GM10847 (cell line): ENCODE data around the gene ZNF540.

Source experiments
- POLR2A ChIP-seq: IDR thresholded peaks from 2 replicates; pipeline ENCODE4 v1.6.1; 2011; ENCODE audit not compliant: insufficient read length; ENCODE audit errors: extremely low read depth

The ZNF540 gene

DNA sequence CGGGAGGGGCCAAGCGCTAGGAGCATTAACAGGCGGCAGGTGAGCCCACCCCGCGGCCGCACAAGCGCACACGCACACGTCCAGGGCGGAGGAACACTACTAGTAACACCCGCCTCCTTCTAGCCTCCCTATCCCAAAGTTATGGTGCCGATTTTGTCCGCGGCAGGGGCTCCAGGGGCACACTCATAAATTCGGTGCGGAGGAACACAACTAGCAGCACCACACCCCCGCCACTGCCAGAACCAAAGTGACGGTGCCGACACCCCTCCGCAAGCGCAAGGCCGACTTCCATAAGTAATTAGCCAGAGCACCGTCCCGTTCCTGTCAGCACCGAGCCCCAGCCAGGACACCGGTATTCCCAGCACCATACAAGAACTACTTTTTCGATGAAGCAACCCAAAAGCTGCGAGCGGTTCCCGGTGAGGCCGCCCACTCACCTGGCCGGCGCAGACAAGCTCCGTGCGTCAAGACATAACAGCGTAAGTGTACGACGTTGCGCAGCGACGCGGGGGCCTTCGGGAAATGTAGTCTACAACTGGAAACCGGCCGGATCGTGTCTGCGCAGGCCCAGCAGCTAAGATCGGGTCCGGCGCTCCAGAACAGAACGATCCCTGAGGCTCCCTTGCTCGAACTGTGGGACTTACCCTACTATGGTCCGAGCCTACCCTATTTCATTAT is at the start of gene ZNF540, which contains the start of gene ZNF571:
Gene ZNF540 (plus strand): TSS at position 573 of the 678 bp plus-strand sequence. CDS start 3,572 bp downstream, outside the sequence.
Gene ZNF571 (minus strand): TSS at position 489 of the 678 bp plus-strand sequence. CDS start 8,116 bp downstream, outside the sequence.
- peak; percentile 37 for TF ChIP-seq POLR2A

DNA sequence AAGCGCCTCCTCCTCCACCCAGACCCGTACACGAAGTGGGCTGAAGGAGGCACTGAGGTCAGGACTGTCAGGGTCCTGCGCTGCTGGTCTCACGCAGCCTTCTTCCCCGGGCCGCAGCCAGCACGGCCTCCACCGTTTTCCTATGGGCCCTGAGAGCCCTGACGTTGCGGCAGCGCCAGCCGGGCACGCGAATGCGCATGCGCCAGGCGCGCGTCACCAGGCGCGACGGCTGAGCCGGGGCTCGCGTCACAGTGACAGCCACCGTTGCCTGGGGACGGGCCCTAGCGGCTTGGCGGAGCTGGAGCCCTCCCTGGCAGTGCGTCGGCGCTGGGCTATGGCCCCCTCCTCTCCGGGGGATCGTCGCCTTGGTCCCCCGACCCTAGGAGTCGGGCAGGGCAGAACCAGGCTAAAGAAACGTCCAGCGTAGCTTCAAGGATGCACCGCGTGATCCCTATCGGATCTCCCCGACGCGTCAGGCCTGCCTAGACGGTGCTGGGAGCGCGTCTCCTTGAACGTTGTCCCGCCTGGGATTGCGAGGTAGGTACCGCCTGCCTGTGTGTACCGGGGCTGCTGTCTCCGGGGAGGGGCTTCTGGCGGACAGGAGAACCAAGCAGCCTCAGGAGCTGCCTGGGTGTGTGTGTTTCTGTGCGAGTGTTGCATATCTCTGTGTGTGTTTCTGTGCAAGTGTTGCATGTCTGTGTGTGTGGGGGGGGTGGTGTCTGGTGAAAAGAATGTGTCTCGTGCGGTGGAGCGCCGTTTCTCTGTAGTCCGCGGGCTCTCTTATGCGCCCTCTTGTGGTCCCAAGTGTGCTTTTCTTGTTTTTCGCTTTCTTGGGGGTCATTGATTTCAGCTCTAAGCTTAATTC is 43.3 kb upstream of the ZNF540 start:
- peak; percentile 30 for TF ChIP-seq POLR2A

DNA sequence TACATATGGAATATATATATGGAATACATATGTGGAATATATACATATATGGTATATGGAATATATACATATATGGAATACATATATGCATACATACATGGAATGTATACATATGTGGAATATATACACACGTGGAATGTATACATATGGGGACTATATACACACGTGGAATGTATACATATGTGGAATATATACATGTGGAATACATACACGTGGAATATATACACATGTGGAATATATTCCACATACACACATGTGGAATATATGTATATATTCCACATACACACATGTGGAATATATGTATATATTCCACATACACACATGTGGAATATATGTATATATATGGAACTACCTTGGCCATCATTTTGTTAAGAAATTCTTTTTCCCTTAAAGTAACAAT is 31.2 kb upstream of the ZNF540 start:
- TF ChIP-seq POLR2A = no peak

DNA sequence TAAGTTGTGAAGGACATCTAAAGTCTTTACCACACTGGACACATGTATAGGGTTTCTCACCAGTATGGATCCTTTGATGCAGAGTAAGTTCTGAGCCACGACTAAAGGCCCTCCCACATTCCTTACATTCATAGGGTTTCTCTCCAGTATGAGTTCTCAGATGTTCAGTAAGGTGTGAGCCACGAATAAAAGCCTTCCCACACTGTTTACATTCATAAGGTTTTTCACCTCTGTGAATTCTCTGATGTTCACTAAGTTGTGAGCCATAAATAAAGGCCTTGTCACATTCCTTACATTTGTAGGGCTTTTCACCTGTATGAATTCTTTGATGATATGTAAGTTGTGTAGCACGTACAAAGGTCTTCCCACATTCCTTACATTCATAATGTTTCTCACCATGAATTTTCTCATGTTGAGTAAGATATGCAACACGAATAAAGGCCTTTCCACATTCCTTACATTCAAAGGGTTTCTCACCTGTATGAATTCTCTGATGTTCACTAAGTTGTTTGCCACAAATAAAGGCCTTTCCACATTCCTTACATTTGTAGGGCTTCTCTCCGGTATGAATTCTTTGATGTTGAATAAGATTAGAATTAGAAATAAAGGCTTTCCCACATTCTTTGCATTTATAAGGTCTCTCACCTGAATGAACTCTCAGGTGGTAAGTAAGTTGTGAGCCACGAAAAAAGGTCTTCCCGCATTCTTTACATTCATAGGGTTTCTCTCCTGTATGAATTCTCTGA is 29.9 kb upstream of the ZNF540 start:
- no peak for TF ChIP-seq POLR2A

GRCh38 chr19:37565370-37565669 is 29.4 kb upstream of the ZNF540 start:
- no peak for TF ChIP-seq POLR2A

DNA sequence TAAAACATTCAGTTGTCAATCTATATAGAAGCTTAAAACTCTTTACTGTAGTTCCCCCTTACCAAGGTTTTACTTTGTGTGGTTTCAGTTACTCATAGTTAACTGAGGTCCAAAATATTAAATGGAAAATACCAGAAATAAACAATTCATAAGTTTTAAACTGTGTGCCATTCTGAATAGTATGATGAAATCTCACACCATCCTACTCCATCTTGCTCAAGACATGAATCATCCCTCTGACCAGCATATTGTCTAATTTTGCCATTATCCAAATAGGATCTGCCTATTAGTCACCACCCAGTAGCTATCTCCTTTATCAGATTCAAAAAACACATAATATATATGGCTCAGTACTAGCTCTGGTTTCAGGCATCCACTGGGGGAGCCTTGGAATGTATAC is 22.5 kb upstream of the ZNF540 start:
- no peak for TF ChIP-seq POLR2A

DNA sequence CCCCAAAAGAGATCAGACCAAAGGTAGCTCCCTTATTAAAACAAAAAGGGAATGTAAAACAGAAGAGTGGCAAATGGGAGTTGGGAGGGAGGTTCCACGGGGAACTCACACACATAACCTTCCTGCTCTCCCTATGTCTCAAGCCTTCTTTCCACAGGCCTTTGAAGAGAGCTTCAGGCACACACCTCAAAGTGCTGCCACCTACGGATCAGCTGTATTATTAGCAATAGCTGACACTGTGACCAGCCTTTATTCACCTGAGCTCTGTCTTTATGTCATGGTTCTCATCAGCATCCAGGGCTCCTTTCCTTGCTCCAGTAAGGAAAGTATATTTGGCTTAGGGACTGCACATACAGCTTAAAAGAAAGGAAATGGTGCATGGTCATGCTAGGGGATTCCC is 11.3 kb upstream of the ZNF540 start:
- no peak for TF ChIP-seq POLR2A

DNA sequence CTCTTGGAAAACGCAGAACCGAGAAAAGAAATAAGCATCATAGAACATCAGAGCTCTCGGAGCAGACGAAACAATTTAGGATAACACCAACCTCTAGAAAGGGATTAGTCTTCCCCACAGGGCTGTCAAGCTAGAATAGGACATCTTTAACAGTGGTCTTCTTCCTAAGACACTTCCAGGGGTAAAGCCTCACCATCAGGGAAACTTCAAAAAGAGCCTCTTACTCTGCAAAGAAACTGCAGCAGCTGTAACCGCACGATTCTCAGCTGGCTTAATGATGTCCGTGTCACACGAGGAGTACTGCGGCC is 726 bp upstream of the ZNF540 start:
- no peak for TF ChIP-seq POLR2A

DNA sequence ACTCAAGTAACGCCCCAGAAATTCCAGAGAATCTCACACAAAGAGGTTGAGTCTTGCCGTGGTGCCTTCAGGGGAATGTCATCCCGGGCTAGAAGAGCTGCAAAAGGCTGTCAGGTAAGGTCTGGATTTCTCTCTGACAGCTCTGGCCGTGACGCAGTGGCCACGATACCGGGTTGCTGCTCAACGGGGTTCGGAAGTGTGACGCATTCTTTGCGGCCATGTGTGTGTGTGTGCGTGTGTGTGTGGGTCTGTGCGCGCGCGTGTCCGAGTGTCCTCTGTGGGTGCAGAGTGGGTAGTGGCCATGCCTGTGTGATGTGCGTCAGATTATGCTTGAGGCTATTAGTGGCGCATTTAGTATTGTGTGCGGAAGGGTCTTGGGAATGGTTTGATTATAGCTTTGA is 306 bp downstream of the ZNF540 start:
- no peak for TF ChIP-seq POLR2A

GRCh38 chr19:37635076-37636056 is 40.7 kb downstream of the ZNF540 start:
- TF ChIP-seq POLR2A = no peak

- TF ChIP-seq POLR2A = no peak
Observed at GRCh38 chr19:37654118-37654517, 59.4 kb downstream of the ZNF540 start.

- no peak for TF ChIP-seq POLR2A
Observed at GRCh38 chr19:37654629-37655300, 60.1 kb downstream of the ZNF540 start.

- peak; percentile 28 for TF ChIP-seq POLR2A
Observed at GRCh38 chr19:37655301-37655688, 60.6 kb downstream of the ZNF540 start, which contains the start of gene ZFP30. ZFP30 (minus strand) TSS chr19:37655465; CDS start chr19:37647822, 7,643 bp downstream.
